HEK293 (cell line): Measurements from ENCODE around the gene LCAT.

Experiments
- HOXA7 ChIP-seq: sonication (generic); formaldehyde crosslinking; IDR thresholded peaks from 2 replicates; pipeline ENCODE4 v1.8.1; 2022; ENCODE audit warnings: missing genetic modification reagents, borderline replicate concordance
- RBAK ChIP-seq: fragments of 450-650 bp; formaldehyde crosslinking; IDR thresholded peaks from 2 replicates; pipeline ENCODE4 v1.5.1; 2016; ENCODE audit warnings: missing biosample characterization, missing genetic modification characterization
- YY1 ChIP-seq: fragments of 450-650 bp; formaldehyde crosslinking; IDR thresholded peaks from 2 replicates; pipeline ENCODE4 v1.5.1; 2018; ENCODE audit warnings: missing biosample characterization, missing genetic modification characterization
- ZNF558 ChIP-seq: fragments of 450-650 bp; formaldehyde crosslinking; IDR thresholded peaks from 2 replicates; pipeline ENCODE4 v1.5.1; 2016; ENCODE audit warnings: missing biosample characterization, missing genetic modification characterization
- ZNF670 ChIP-seq: fragments of 450-650 bp; formaldehyde crosslinking; IDR thresholded peaks from 2 replicates; pipeline ENCODE4 v1.5.1; 2016; ENCODE audit warnings: missing biosample characterization, missing genetic modification characterization, low read depth
- TF ChIP-seq, protein P1 (sequence below): fragments of 450-650 bp; formaldehyde crosslinking; IDR thresholded peaks from 2 replicates; pipeline ENCODE4 v1.5.1; 2016; ENCODE audit warnings: missing biosample characterization, missing genetic modification characterization
- TF ChIP-seq, protein P2 (sequence below): fragments of 450-650 bp; formaldehyde crosslinking; IDR thresholded peaks from 2 replicates; pipeline ENCODE4 v1.5.1; 2016; ENCODE audit warnings: missing biosample characterization, missing genetic modification characterization

DNA sequence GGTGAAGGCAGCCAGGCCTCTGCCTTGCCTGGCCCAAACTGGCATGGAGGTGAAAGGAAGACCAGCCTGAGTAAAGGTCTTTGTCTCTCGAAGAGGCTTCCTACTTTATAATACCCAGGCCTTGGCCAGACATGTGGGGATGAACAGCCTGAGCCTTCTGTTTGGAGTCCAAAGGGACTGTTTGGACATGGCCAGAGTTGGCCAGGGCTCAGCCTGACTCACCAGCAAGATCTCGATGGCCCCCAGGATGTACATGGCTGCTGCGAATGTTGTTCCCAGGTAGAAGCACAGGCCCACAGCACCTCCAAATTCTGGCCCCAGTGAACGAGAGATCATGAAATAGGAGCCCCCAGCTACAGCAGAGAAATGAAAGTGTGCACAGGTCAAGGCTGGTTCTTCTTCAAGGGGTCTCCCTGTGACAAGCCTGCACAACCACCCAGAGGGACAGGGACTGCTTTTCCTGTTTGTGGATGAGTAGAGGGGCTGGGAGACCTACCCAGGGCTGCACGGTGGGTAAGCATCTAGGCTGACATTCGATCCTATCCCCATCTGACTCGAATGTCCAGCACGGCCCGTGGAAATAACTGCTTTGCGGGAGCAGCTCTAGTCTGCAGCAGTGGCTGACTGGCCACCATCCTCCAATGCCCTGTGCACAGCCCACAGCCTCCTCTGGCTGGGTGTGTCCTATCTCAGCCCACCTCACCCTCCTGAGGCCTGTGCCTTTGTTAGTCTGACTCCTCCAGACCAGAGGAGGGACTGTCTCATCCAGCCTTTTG, 10.7 kb upstream of the LCAT start:
- TF ChIP-seq ZNF670 (tag by site-specific recombination) (no peak), RBAK (tag by site-specific recombination) (no peak), ZNF558 (tag by site-specific recombination) (no peak), YY1 (tag by site-specific recombination) (no peak), HOXA7 (CRISPR knock-in tag) (no peak)
- TF ChIP-seq, protein P1, sequence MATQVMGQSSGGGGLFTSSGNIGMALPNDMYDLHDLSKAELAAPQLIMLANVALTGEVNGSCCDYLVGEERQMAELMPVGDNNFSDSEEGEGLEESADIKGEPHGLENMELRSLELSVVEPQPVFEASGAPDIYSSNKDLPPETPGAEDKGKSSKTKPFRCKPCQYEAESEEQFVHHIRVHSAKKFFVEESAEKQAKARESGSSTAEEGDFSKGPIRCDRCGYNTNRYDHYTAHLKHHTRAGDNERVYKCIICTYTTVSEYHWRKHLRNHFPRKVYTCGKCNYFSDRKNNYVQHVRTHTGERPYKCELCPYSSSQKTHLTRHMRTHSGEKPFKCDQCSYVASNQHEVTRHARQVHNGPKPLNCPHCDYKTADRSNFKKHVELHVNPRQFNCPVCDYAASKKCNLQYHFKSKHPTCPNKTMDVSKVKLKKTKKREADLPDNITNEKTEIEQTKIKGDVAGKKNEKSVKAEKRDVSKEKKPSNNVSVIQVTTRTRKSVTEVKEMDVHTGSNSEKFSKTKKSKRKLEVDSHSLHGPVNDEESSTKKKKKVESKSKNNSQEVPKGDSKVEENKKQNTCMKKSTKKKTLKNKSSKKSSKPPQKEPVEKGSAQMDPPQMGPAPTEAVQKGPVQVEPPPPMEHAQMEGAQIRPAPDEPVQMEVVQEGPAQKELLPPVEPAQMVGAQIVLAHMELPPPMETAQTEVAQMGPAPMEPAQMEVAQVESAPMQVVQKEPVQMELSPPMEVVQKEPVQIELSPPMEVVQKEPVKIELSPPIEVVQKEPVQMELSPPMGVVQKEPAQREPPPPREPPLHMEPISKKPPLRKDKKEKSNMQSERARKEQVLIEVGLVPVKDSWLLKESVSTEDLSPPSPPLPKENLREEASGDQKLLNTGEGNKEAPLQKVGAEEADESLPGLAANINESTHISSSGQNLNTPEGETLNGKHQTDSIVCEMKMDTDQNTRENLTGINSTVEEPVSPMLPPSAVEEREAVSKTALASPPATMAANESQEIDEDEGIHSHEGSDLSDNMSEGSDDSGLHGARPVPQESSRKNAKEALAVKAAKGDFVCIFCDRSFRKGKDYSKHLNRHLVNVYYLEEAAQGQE = no peak
- TF ChIP-seq, protein P2, sequence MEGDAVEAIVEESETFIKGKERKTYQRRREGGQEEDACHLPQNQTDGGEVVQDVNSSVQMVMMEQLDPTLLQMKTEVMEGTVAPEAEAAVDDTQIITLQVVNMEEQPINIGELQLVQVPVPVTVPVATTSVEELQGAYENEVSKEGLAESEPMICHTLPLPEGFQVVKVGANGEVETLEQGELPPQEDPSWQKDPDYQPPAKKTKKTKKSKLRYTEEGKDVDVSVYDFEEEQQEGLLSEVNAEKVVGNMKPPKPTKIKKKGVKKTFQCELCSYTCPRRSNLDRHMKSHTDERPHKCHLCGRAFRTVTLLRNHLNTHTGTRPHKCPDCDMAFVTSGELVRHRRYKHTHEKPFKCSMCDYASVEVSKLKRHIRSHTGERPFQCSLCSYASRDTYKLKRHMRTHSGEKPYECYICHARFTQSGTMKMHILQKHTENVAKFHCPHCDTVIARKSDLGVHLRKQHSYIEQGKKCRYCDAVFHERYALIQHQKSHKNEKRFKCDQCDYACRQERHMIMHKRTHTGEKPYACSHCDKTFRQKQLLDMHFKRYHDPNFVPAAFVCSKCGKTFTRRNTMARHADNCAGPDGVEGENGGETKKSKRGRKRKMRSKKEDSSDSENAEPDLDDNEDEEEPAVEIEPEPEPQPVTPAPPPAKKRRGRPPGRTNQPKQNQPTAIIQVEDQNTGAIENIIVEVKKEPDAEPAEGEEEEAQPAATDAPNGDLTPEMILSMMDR (tag by site-specific recombination) = no peak
